HepG2 (cell line): ENCODE data around the gene TTN. TPM values are rescaled to one million over a fixed set of nuclear protein-coding genes. Genes with fewer than 3 reads are reported as not detected.

Experiments used
- CC2D1A ChIP-seq: sonication (generic); formaldehyde crosslinking; IDR thresholded peaks from 2 replicates; pipeline ENCODE4 v1.8.1; 2023; ENCODE audit warnings: mild to moderate bottlenecking, missing genetic modification reagents
- CHCHD3 ChIP-seq: sonication (generic); formaldehyde crosslinking; IDR thresholded peaks from 2 replicates; pipeline ENCODE4 v1.8.0; 2022; ENCODE audit warnings: mild to moderate bottlenecking, missing genetic modification reagents, moderate library complexity
- ELF3 ChIP-seq: IDR thresholded peaks from 2 replicates; pipeline ENCODE4 v1.6.1; 2016; ENCODE audit warnings: missing genetic modification reagents, missing compliant biosample characterization
- FOXA3 ChIP-seq: IDR thresholded peaks from 2 replicates; pipeline ENCODE4 v1.6.1; 2016; ENCODE audit warnings: missing genetic modification reagents, missing compliant biosample characterization
- FOXC1 ChIP-seq: sonication (generic); formaldehyde crosslinking; IDR thresholded peaks from 2 replicates; pipeline ENCODE4 v1.8.0; 2022; ENCODE audit warnings: mild to moderate bottlenecking, missing genetic modification reagents, borderline replicate concordance
- HMGA1 ChIP-seq: sonication (generic); formaldehyde crosslinking; conservative IDR thresholded peaks from 2 replicates; pipeline ENCODE4 v1.4.0; 2020; ENCODE audit warnings: missing genetic modification reagents
- MAFK ChIP-seq, 2 experiments: IDR thresholded peaks in 1 of 2; conservative IDR thresholded peaks in 1 of 2; 2 replicates each; pipeline ENCODE4 v1.6.1; 2011; ENCODE audit warnings: improper control_type of control experiment in 2 of 2, low read length in 2 of 2
- MED8 ChIP-seq: sonication (generic); formaldehyde crosslinking; IDR thresholded peaks from 2 replicates; pipeline ENCODE4 v1.8.1; 2023; ENCODE audit warnings: mild to moderate bottlenecking, missing genetic modification reagents; ENCODE audit not compliant: insufficient replicate concordance
- NAIF1 ChIP-seq: sonication (generic); formaldehyde crosslinking; IDR thresholded peaks from 2 replicates; pipeline ENCODE4 v1.5.0; 2020; ENCODE audit warnings: mild to moderate bottlenecking, missing genetic modification reagents, borderline replicate concordance
- NBN ChIP-seq: fragments of 450-650 bp; conservative IDR thresholded peaks from 2 replicates; pipeline ENCODE4 v1.6.1; 2017
- RFX1 ChIP-seq: fragments of 450-650 bp; IDR thresholded peaks from 2 replicates; pipeline ENCODE4 v1.6.1; 2017
- SRF ChIP-seq: IDR thresholded peaks from 2 replicates; pipeline ENCODE4 v1.6.1; 2011; ENCODE audit warnings: mild to moderate bottlenecking, low read depth, low read length, moderate library complexity
- STAT5B ChIP-seq: sonication (generic); formaldehyde crosslinking; IDR thresholded peaks from 2 replicates; pipeline ENCODE4 v1.4.0; 2020; ENCODE audit warnings: missing genetic modification reagents
- TRIM24 ChIP-seq: sonication (generic); formaldehyde crosslinking; IDR thresholded peaks from 2 replicates; pipeline ENCODE4 v1.8.0; 2022; ENCODE audit warnings: mild to moderate bottlenecking, missing genetic modification reagents
- ZFP37 ChIP-seq: sonication (generic); formaldehyde crosslinking; IDR thresholded peaks from 2 replicates; pipeline ENCODE4 v1.4.0; 2020; ENCODE audit warnings: missing genetic modification reagents, borderline replicate concordance
- ZNF224 ChIP-seq: sonication (generic); formaldehyde crosslinking; IDR thresholded peaks from 2 replicates; pipeline ENCODE4 v1.5.0; 2020; ENCODE audit warnings: mild to moderate bottlenecking, missing genetic modification reagents
- ZNF44 ChIP-seq: sonication (generic); formaldehyde crosslinking; IDR thresholded peaks from 2 replicates; pipeline ENCODE4 v1.5.1; 2020; ENCODE audit warnings: mild to moderate bottlenecking, missing genetic modification reagents
- ZNF451 ChIP-seq: sonication (generic); formaldehyde crosslinking; IDR thresholded peaks from 2 replicates; pipeline ENCODE4 v1.5.0; 2020; ENCODE audit warnings: mild to moderate bottlenecking, missing genetic modification reagents
- ZNF564 ChIP-seq: sonication (generic); formaldehyde crosslinking; IDR thresholded peaks from 2 replicates; pipeline ENCODE4 v1.8.1; 2023; ENCODE audit warnings: mild to moderate bottlenecking, missing genetic modification reagents
- ZNF569 ChIP-seq: sonication (generic); formaldehyde crosslinking; IDR thresholded peaks from 2 replicates; pipeline ENCODE4 v1.5.0; 2020; ENCODE audit warnings: mild to moderate bottlenecking, missing genetic modification reagents, moderate library complexity, borderline replicate concordance
- ZNF841 ChIP-seq: sonication (generic); formaldehyde crosslinking; IDR thresholded peaks from 2 replicates; pipeline ENCODE4 v1.8.1; 2023; ENCODE audit warnings: missing genetic modification reagents, borderline replicate concordance
- polyA plus RNA-seq, 8 experiments: library from polyadenylated mRNA; depleted of rRNA in 3 of 8; stranded (reverse) in 7 of 8; unstranded in 1 of 8; fragments of >200 nt; fragmentation: Illumina TruSeq in 4 of 8; extraction: Trizol in 4 of 8; gene quantifications; 2 replicates each; pipeline versions ENCODE4 v1.2.1 to v1.2.3, GENCODE V29; 2011 to 2016; ENCODE audit warnings: low read depth in 4 of 8, missing spikeins in 1 of 8, mixed read lengths in 1 of 8; ENCODE audit not compliant: insufficient read depth in 1 of 8
- total RNA-seq, 5 experiments: library from RNA; depleted of rRNA; stranded (reverse); fragments of >200 nt; fragmentation: Illumina TruSeq; extraction: Trizol; gene quantifications; 2 replicates each; pipeline ENCODE4 v1.2.3, GENCODE V29; 2016; ENCODE audit warnings: low read depth in 1 of 5
- TF ChIP-seq, protein P1 (sequence below): sonication (generic); formaldehyde crosslinking; IDR thresholded peaks from 2 replicates; pipeline ENCODE4 v1.5.1; 2020; ENCODE audit warnings: mild to moderate bottlenecking, missing genetic modification reagents, borderline replicate concordance
- TF ChIP-seq, protein P2 (sequence below): IDR thresholded peaks from 2 replicates; pipeline ENCODE4 v1.6.1; 2018; ENCODE audit warnings: missing genetic modification reagents, mild to moderate bottlenecking, missing compliant biosample characterization
- TF ChIP-seq, protein P3 (sequence below): sonication (generic); formaldehyde crosslinking; IDR thresholded peaks from 2 replicates; pipeline ENCODE4 v1.4.0; 2020; ENCODE audit warnings: mild to moderate bottlenecking, low read depth, missing genetic modification reagents
- TF ChIP-seq, protein P4 (sequence below): sonication (generic); formaldehyde crosslinking; IDR thresholded peaks from 2 replicates; pipeline ENCODE4 v1.5.0; 2020; ENCODE audit warnings: mild to moderate bottlenecking, missing genetic modification reagents

The TTN gene
- total and polyA plus RNA-seq, 2 of the 13 experiments (the other 11 are each of a cell fraction or from before 2014, with no cell fraction given) = under 0.01 TPM

DNA sequence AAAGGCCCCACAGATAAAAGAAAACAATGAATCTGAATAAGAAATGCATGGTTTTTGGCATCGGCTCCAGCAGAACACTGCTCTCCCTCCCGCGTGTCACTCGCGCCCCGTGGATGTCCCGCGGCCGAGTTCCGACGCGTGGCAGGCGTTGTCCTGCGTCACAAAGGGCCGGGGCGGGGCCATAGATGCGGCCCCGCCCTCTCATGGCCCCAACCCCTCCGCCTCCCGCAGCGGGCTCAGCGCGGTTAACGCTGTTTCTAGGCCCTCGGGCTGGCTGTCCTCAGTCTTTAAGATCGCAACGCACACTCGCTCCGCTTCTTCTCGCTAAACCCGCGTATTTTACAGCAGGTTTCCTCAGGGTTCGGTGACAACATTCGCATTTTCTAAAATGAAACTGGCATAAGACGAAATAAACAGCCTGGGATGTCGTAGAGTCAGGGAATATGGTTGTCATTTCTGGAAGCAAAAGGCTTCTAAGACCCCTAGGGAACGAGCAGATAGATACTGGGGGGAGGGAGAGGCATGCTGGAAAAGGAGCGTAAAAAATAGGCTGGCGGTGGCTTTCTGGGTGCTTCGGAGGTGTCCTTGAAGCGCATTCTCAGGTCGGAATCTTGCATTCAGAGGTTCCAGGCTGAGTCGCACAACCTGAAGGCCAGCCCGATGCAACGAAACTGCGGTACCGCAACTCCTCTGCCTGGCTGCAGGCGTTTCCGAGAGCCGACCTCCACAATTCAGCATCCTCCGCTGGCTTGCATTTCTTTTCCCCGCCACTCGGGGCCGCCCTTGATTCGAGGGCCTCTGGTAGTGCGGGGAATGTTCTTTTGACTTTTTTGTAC is 328.6 kb downstream of the TTN start, which contains the start of gene FKBP7 (continued):
- TF ChIP-seq, protein P1, sequence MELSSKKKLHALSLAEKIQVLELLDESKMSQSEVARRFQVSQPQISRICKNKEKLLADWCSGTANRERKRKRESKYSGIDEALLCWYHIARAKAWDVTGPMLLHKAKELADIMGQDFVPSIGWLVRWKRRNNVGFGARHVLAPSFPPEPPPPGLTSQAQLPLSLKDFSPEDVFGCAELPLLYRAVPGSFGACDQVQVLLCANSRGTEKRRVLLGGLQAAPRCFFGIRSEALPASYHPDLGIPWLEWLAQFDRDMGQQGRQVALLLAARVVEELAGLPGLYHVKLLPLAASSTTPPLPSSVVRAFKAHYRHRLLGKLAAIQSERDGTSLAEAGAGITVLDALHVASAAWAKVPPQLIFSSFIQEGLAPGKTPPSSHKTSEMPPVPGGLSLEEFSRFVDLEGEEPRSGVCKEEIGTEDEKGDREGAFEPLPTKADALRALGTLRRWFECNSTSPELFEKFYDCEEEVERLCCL (CRISPR knock-in tag) = peak; percentile 89; the same call in 1 of the 2 replicates
- TF ChIP-seq, protein P2, sequence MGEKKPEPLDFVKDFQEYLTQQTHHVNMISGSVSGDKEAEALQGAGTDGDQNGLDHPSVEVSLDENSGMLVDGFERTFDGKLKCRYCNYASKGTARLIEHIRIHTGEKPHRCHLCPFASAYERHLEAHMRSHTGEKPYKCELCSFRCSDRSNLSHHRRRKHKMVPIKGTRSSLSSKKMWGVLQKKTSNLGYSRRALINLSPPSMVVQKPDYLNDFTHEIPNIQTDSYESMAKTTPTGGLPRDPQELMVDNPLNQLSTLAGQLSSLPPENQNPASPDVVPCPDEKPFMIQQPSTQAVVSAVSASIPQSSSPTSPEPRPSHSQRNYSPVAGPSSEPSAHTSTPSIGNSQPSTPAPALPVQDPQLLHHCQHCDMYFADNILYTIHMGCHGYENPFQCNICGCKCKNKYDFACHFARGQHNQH = peak; percentile 36
- TF ChIP-seq TRIM24 = no peak
- TF ChIP-seq HMGA1 (CRISPR knock-in tag) = no peak
- TF ChIP-seq ZNF451 = peak; percentile 77; the same call in 1 of the 2 replicates
- peak; percentile 52; the same call in 1 of the 2 replicates for TF ChIP-seq STAT5B (CRISPR knock-in tag)
- TF ChIP-seq CC2D1A = no peak
- TF ChIP-seq MED8 (CRISPR knock-in tag) = peak; percentile 17
- no peak; the same call in 1 of the 2 replicates for TF ChIP-seq FOXA3
- TF ChIP-seq ZNF224 (CRISPR knock-in tag) = 0 out of 2 replicates have a peak, but pooled peaks have one; percentile 77
- no peak for TF ChIP-seq CHCHD3 (CRISPR knock-in tag)
- TF ChIP-seq FOXC1 (CRISPR knock-in tag) = no peak; the same call in 1 of the 2 replicates
- TF ChIP-seq, protein P3, sequence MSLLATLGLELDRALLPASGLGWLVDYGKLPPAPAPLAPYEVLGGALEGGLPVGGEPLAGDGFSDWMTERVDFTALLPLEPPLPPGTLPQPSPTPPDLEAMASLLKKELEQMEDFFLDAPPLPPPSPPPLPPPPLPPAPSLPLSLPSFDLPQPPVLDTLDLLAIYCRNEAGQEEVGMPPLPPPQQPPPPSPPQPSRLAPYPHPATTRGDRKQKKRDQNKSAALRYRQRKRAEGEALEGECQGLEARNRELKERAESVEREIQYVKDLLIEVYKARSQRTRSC (CRISPR knock-in tag) = no peak
- peak; percentile 92 for TF ChIP-seq ZNF44 (CRISPR knock-in tag)
- TF ChIP-seq ZFP37 (CRISPR knock-in tag) = peak; percentile 92
- TF ChIP-seq ZNF564 (CRISPR knock-in tag) = peak; percentile 63; the same call in 1 of the 2 replicates
- TF ChIP-seq ZNF569 (CRISPR knock-in tag) = no peak
- 0 out of 2 replicates have a peak, but pooled peaks have one; percentile 31 for TF ChIP-seq SRF
- TF ChIP-seq RFX1 = no peak
- TF ChIP-seq NAIF1 (CRISPR knock-in tag) = peak; percentile 60; the same call in 1 of the 2 replicates
- TF ChIP-seq MAFK (conservative IDR thresholded peaks at IDR 0.05 in 1 of 2, IDR thresholded peaks at IDR 0.05 in 1 of 2; ENCODE audit: low read length in 2 of 2) = no peak
- TF ChIP-seq ELF3 (CRISPR knock-in tag) = peak; percentile 76
- TF ChIP-seq, protein P4, sequence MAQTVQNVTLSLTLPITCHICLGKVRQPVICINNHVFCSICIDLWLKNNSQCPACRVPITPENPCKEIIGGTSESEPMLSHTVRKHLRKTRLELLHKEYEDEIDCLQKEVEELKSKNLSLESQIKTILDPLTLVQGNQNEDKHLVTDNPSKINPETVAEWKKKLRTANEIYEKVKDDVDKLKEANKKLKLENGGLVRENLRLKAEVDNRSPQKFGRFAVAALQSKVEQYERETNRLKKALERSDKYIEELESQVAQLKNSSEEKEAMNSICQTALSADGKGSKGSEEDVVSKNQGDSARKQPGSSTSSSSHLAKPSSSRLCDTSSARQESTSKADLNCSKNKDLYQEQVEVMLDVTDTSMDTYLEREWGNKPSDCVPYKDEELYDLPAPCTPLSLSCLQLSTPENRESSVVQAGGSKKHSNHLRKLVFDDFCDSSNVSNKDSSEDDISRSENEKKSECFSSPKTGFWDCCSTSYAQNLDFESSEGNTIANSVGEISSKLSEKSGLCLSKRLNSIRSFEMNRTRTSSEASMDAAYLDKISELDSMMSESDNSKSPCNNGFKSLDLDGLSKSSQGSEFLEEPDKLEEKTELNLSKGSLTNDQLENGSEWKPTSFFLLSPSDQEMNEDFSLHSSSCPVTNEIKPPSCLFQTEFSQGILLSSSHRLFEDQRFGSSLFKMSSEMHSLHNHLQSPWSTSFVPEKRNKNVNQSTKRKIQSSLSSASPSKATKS (CRISPR knock-in tag) = no peak
- no peak for TF ChIP-seq ZNF841
- no peak for TF ChIP-seq NBN
